Naive thymus-derived CD8-positive, alpha-beta T cell (primary cell): ENCODE results near the gene C16orf89. TPM values are rescaled to one million over a fixed set of nuclear protein-coding genes. Genes with fewer than 3 reads are reported as not detected.
A peak's percentile ranks its signal among the peaks of the same experiment; 100 is the strongest.

ENCODE experiments used
- ATAC-seq, 2 donors: fragments of 150-1000 bp; cut with Tn5 transposase in 1 of 2; sonication (Bioruptor Pico), chemical (Tn5 transposase) in 1 of 2; 1 replicate in 1 of 2; 2 replicates in 1 of 2; pipeline ENCODE4 v1.10.0; 2021; ENCODE audit warnings: mild to moderate bottlenecking in 2 of 2, moderate library complexity in 2 of 2
- POLR2A ChIA-PET: fragments of 350-600 bp; sonication (Branson Sonifier 250); formaldehyde crosslinking; loops from one replicate; lab custom pipeline; 2021; ENCODE audit warnings: antibody characterized with exemption; lab: Charles Lee
- DNase-seq, 10 donors: peaks; one replicate each; pipeline versions ENCODE4 v3.0.0 to v3.0.0-alpha.2; 2020 to 2022
- H3K27ac Mint-ChIP-seq, 10 donors: one replicate each; pipeline ENCODE4 v1.8.0; 2020 to 2022; ENCODE audit warnings: mild to moderate bottlenecking in 10 of 10, mixed read lengths in 10 of 10, moderate library complexity in 4 of 10, inconsistent platforms in 1 of 10
- H3K27me3 Mint-ChIP-seq, 5 donors: one replicate each; pipeline ENCODE4 v1.8.0; 2021 to 2022; ENCODE audit warnings: mixed read lengths in 5 of 5
- H3K36me3 Mint-ChIP-seq, 3 donors: one replicate each; pipeline ENCODE4 v1.8.0; 2020 to 2022; ENCODE audit warnings: mixed read lengths in 3 of 3, mild to moderate bottlenecking in 2 of 3, inconsistent platforms in 1 of 3
- H3K4me1 Mint-ChIP-seq, 4 donors: one replicate each; pipeline ENCODE4 v1.8.0; 2021 to 2022; ENCODE audit warnings: mixed read lengths in 4 of 4
- H3K4me3 Mint-ChIP-seq, 10 donors: one replicate each; pipeline ENCODE4 v1.8.0; 2020 to 2022; ENCODE audit warnings: mild to moderate bottlenecking in 10 of 10, mixed read lengths in 10 of 10, moderate library complexity in 6 of 10, inconsistent platforms in 1 of 10
- H3K9me3 Mint-ChIP-seq, 9 donors: one replicate each; pipeline ENCODE4 v1.8.0; 2020 to 2022; ENCODE audit warnings: mixed read lengths in 9 of 9, mild to moderate bottlenecking in 3 of 9, inconsistent platforms in 1 of 9, moderate library complexity in 1 of 9
- polyA plus RNA-seq, 3 donors: library from polyadenylated mRNA; unstranded; fragments of 300-500 nt; fragmentation: Illumina TruSeq; gene quantifications; one replicate each; pipeline ENCODE4 v1.2.3, GENCODE V29; 2021
- total RNA-seq, 8 experiments: library from RNA in 2 of 8; stranded (reverse) in 2 of 8; gene quantifications; one replicate each; pipeline ENCODE4 v1.2.3 and lab custom pipeline; 2021 to 2026

C16orf89 gene
- total and polyA plus RNA-seq, 5 experiments from 2014 or later: not detected

DNA sequence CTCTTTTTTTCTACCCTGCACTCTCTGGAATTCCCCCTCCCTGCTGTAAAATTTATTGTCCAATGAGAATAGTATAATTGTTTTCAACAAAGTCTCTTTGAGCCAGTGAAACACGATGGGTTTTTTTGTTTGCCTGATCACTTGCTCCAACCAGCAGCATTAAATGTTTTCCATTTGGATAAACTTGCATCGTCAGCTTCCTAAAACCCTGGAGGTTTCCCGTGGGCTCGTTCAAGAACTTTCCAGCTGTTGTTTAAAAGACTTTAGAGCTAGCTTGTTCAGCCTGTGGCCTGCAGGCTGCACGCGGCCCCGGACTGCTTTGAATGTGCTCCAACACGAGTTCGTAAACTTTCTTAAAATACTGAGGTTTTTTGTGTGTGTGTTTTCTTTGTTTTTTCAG, 47.0 kb downstream of the C16orf89 start:
- ATAC-seq (no peak), DNase-seq (no peak)
- no peaks in the 10 kb centered on the region for H3K36me3 Mint-ChIP-seq
- peaks cover 0 to 8% (median 2%) of the 10 kb centered on the region in 5 donors for H3K27me3 Mint-ChIP-seq
- no peaks in the 10 kb centered on the region for H3K9me3 Mint-ChIP-seq
- POLR2A ChIA-PET: no interaction called here
- H3K27ac Mint-ChIP-seq: no peak overlapping the region
- H3K4me1 Mint-ChIP-seq: no peaks in the 10 kb centered on the region
- H3K4me3 Mint-ChIP-seq: no peak overlapping the region

DNA sequence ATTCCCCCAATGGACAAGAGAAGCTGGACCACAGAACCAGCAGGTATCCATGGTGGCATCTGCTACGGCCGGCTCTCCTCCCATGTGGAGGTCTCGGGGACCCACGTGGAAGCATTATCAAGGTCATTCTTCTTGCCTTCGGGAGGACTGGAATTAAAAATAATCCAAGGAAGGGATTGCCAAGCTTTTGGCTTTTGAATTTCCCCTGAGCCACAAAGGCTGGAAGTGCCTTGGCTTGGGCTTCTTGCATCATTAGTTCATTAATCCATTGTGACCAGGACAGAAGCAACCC, 48.1 kb downstream of the C16orf89 start:
- Mint-ChIP-seq H3K4me3 (no peak overlapping the region), H3K4me1 (no peaks in the 10 kb centered on the region), H3K9me3 (no peaks in the 10 kb centered on the region), H3K36me3 (no peaks in the 10 kb centered on the region), H3K27me3 (peaks cover 0 to 8% (median 2%) of the 10 kb centered on the region in 5 donors), H3K27ac (no peak overlapping the region)
- DNase-seq (no peak), ATAC-seq (no peak)
- POLR2A ChIA-PET: no interaction called here

DNA sequence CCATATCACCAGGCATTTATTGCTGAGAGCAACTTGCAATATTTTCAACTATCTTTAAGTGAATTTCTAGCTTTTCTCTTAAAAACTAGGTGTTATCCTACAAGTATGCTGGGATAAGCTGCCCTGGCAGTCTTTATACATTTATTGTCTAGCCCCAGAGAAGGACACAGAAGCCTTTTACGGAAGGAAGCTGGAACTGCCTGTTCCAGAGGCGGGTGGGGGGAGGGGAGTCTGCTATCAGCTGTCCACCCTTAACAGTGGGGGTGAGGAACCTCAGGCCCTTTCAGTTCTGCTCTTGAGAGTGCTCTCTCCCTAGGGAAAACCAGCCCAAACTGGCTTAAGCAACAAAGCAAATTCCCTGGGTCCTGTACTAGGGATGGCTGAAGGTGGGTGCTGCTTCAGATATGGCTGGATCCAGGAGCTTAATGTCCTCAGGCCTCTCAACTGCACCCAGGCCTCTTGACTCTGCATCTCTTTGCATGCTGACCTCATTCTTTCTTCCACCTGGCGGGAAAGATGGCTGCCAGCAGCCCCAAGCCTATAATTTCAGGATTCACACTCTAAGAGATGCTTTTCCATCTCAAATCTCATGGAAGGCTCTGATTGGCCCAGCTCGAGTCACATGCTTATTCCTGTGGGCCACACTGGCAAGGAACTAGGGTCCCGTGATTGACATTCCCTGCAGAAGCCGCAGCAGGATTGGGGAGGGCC, 48.6 kb downstream of the C16orf89 start:
- no peaks in the 10 kb centered on the region for H3K9me3 Mint-ChIP-seq
- ATAC-seq (no peak), DNase-seq (no peak)
- H3K27ac Mint-ChIP-seq: no peak overlapping the region
- no peaks in the 10 kb centered on the region for H3K4me1 Mint-ChIP-seq
- no peaks in the 10 kb centered on the region for H3K36me3 Mint-ChIP-seq
- H3K4me3 Mint-ChIP-seq: no peak overlapping the region
- peaks cover 0 to 8% (median 2%) of the 10 kb centered on the region in 5 donors for H3K27me3 Mint-ChIP-seq
- POLR2A ChIA-PET: no interaction called here

DNA sequence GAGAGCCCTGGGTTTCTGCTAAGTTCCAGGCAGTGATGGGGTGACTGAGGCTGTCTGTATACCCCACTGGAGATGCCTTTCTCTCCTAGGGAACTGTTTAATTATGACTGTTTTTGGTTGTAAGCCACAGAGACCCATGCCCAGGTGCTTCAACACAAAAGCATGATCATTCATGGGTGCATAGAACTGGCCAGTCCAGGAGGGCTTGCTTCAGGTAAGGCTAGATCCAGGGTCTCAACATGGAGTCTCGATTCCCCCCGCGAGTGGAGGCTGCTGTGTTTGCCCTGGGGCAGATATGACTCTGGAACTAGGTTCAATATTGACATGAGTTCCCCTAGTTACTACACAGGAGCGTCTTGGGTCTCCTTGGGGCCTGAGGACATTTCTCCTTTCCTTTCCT, 49.9 kb downstream of the C16orf89 start:
- H3K4me3 Mint-ChIP-seq: no peak overlapping the region
- no peaks in the 10 kb centered on the region for H3K36me3 Mint-ChIP-seq

DNA sequence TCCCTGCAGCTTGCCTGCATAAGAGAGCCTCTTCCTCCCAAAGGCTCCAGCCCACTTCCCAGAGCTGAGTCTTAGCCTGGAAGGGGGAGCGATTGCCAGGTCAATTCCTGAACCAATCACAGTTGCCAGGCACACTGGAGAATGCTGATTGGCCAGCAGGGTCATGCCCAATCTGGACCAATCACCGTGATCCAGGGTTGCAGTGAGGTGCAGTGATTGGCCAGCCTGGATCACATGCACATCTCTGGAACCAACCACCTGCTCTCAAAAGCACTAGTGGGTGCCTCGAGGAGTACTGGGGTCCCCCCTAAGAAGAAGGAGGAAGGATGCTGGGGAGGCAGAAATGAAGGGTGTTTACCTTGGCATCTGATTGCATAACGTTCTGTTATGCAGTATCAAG, 50.4 kb downstream of the C16orf89 start:
- no peak for ATAC-seq

More for the DNA sequence above, 49.9 kb downstream of the C16orf89 start:
- no peak for ATAC-seq
- DNase-seq: no peak
- Mint-ChIP-seq H3K27me3 (peaks cover 2 to 7% (median 6%) of the 10 kb centered on the region in 5 donors), H3K4me1 (no peaks in the 10 kb centered on the region), H3K27ac (no peak overlapping the region), H3K9me3 (no peaks in the 10 kb centered on the region)
- POLR2A ChIA-PET: no interaction called here

DNA sequence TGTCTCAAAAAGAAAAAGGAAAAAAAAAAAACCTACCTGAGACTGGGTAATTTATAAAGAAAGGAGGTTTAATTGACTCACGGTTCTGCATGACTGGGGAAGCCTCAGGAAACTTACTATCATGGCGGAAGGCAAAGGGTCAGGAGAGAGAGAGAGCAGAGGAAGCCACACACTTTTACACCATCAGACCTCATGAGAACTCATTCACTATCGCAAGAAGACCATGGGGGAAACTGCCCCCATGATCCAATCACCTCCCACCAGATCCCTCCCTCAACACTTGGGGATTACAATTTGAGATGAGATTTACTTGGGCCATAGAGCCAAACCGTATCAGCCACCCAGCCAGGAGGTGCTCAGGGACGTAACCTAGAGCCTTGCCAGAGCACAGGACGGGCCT, 52.9 kb downstream of the C16orf89 start:
- DNase-seq: no peak
- Mint-ChIP-seq H3K4me3 (no peak overlapping the region), H3K4me1 (no peaks in the 10 kb centered on the region), H3K27ac (peak overlapping the region in 1 of 10 donors; percentile 1), H3K36me3 (no peaks in the 10 kb centered on the region), H3K27me3 (peaks cover 0 to 28% (median 13%) of the 10 kb centered on the region in 5 donors), H3K9me3 (no peaks in the 10 kb centered on the region)
- POLR2A ChIA-PET: interaction anchor here (0.6 kb wide), 1 partner anchor 90 kb away, joined by 4 read pairs; no protein-coding TSS in a partner anchor
- no peak for ATAC-seq

More for the DNA sequence above, 50.4 kb downstream of the C16orf89 start:
- DNase-seq: no peak
- H3K27me3 Mint-ChIP-seq: peaks cover 2 to 12% (median 11%) of the 10 kb centered on the region in 5 donors
- no peak overlapping the region for H3K27ac Mint-ChIP-seq
- POLR2A ChIA-PET: no interaction called here
- H3K4me1 Mint-ChIP-seq: no peaks in the 10 kb centered on the region
- H3K4me3 Mint-ChIP-seq: no peak overlapping the region
- no peaks in the 10 kb centered on the region for H3K36me3 Mint-ChIP-seq
- no peaks in the 10 kb centered on the region for H3K9me3 Mint-ChIP-seq

DNA sequence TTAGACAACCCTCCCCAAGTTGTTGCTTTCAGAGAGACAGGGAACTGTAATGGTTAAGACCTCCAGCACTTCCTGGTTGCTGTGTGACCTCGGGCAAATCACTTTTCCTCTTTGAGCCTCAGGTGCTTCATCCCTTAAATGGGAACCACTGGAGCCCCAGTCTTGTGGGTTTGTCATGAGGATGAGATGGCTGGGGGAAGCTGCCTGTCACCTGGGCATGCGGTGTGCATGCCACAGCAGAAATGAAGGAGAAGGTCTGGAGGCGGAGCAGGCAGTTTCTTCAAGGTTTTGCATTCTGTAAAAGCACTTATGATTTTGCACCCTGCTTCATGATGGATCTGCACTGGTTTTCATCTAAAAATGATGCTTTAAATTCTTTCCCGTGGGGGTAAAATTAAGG, 54.1 kb downstream of the C16orf89 start:
- Mint-ChIP-seq H3K27me3 (peaks cover 0 to 28% (median 13%) of the 10 kb centered on the region in 5 donors), H3K27ac (no peak overlapping the region), H3K36me3 (no peaks in the 10 kb centered on the region), H3K4me1 (no peaks in the 10 kb centered on the region), H3K4me3 (no peak overlapping the region), H3K9me3 (no peaks in the 10 kb centered on the region)
- POLR2A ChIA-PET: no interaction called here
- ATAC-seq (no peak), DNase-seq (no peak)

DNA sequence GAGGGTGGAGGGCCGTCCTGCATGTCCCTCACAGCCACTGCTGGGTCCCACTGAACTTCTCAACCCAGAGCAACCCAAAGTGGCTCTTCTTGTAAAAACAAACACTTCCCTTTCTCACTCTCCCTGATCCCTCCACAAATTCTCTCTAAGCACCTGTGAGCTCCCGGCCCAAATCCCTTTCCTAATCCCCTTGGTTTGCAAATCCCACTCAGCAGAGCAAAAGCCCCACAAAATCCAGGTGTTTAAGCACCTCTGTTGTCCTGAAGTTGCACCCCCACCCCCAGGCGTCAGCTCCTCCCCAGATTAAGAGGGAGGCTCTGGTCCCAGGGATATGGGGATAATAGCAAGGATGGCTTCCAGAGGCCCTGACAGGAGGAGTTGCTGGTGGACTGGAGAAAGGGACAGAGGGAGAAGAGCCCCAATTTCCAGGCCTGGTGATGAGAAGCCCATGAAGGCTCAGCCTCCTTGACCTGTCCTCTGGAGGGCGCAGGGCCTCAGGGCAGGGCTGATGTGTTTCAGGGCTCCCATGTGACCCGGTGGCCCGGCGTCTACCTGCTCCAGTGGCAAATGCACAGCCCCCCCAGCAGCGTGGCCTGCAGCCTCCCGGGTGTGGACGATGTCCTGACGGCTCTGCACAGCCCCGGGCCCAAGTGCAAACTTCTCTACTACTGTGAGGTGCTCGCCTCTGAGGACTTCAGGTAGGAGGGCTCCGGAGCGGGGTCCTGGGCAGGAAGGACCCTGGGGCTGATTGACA, 55.0 kb downstream of the C16orf89 start:
- ATAC-seq (no peak), DNase-seq (peak in 1 of 10 donors; percentile 63)
- POLR2A ChIA-PET: no interaction called here
- no peak overlapping the region for H3K27ac Mint-ChIP-seq
- H3K36me3 Mint-ChIP-seq: no peaks in the 10 kb centered on the region
- H3K27me3 Mint-ChIP-seq: peaks cover 0 to 28% (median 13%) of the 10 kb centered on the region in 5 donors
- H3K9me3 Mint-ChIP-seq: no peaks in the 10 kb centered on the region
- H3K4me1 Mint-ChIP-seq: no peaks in the 10 kb centered on the region
- no peak overlapping the region for H3K4me3 Mint-ChIP-seq

DNA sequence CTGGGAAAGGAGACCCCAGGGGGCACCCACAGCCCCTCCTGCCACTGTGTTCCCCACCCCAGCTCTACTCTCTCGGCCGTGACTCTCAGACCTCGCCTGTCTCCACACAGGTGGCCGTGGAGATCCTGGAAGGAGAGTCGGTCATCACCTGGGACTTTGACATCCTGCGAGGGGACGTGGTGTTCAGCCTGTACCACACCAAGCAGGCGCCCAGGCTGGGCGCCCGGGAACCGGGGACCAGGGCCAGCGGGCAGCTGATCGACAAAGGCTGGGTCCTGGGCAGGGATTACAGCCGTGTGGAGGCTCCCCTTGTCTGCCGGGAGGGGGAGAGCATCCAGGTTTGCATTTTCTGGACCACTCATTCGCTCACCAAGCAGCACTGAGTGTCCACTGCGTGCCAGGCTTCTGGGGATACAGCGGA, 57.4 kb downstream of the C16orf89 start:
- peak in 1 of 10 donors; percentile 56 for DNase-seq
- Mint-ChIP-seq H3K27me3 (peaks cover 0 to 37% (median 13%) of the 10 kb centered on the region in 5 donors), H3K27ac (peak overlapping the region in 1 of 10 donors; percentile 3), H3K4me1 (no peaks in the 10 kb centered on the region), H3K36me3 (no peaks in the 10 kb centered on the region), H3K4me3 (no peak overlapping the region), H3K9me3 (no peaks in the 10 kb centered on the region)
- POLR2A ChIA-PET: no interaction called here
- no peak for ATAC-seq

DNA sequence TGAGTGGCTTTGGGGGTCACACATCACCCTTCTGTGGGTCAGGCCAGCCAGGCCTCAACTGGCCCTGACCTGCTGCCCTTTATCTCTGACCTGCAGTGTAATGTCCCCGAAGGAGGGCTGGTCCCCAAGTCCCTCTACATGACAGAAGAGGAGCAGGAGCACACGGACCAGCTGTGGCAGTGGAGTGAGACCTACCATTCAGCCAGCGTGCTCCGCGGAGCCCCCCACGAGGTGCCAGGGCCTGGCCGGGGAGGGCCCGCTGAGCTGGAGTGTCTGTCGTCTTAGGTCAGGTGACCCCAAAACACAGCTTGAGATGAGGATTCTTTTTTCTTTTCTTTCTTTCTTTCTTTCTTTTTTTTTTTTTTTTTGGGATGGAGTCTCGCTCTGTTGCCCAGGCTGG, 58.5 kb downstream of the C16orf89 start:
- Mint-ChIP-seq H3K27ac (no peak overlapping the region), H3K4me3 (no peak overlapping the region), H3K36me3 (no peaks in the 10 kb centered on the region), H3K27me3 (peaks cover 0 to 37% (median 13%) of the 10 kb centered on the region in 5 donors), H3K4me1 (no peaks in the 10 kb centered on the region), H3K9me3 (no peaks in the 10 kb centered on the region)
- POLR2A ChIA-PET: no interaction called here
- no peak for DNase-seq
- ATAC-seq: no peak

DNA sequence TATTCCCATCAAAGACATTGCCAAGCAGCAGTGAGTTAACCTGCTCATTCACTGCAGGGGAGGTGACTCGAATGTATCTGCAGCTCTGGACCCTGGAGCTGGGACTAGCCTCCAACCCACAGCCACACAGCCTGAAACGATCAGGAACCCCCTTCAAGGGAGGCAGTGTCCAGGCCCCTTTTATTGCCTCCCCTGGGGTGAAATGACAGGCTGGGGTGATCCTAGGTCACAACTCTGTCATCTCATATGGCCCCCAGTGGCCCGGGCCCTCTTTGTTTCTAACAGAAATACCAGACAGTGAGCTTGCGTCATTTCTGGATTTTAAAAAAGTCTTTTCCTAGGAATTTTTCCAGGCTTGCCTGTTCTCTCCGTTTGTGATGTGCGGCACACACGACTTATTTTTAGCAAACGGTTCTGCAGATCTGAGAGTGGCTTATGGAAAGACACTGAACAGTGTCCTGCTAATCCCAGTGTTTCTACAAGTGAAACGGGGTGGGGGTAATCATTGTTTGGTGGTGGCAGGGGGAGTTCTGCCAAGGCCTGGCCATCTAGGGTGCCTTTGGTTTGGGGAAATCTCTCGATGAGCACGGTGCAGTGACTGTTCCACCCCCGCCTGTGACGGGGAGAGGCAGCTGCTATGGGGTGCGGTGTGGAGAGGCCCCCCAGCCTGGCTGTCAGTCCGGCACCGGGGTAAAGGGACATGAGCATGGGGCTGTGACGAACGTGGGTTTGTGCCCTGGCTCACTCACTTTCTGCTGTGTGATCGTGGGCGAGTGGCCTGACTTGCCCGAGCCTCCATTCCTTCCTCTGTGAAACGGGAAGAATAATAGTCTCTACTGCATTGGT, 59.2 kb downstream of the C16orf89 start:
- Mint-ChIP-seq H3K27me3 (peaks cover 0 to 36% (median 13%) of the 10 kb centered on the region in 5 donors), H3K36me3 (no peaks in the 10 kb centered on the region), H3K4me3 (no peak overlapping the region), H3K27ac (no peak overlapping the region), H3K9me3 (no peaks in the 10 kb centered on the region), H3K4me1 (no peaks in the 10 kb centered on the region)
- ATAC-seq: no peak
- peak in 1 of 10 donors; percentile 28 for DNase-seq
- POLR2A ChIA-PET: no interaction called here

DNA sequence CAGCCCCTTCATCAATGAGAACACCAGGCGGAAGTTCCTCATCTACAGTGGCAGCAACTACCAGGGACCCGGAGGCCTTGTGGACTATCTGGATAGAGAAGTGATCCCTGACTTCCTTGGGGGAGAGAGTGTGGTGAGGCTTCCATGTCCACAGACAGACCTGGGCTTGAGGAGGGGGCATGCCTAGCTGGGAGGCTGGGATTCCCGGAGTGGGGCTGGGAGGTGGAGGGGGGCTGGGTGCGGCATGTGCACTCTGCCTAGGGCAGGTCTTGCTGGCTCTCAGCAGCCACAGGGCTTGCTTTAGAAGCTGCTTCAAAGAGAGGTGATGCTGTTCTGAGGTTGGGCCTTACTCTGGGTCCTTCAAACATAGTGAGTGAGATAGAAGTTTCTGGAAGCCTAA, 59.8 kb downstream of the C16orf89 start:
- ATAC-seq (no peak), DNase-seq (peak in 1 of 10 donors; percentile 54)
- no peak overlapping the region for H3K27ac Mint-ChIP-seq
- H3K4me1 Mint-ChIP-seq: no peaks in the 10 kb centered on the region
- H3K4me3 Mint-ChIP-seq: no peak overlapping the region
- no peaks in the 10 kb centered on the region for H3K9me3 Mint-ChIP-seq
- H3K36me3 Mint-ChIP-seq: no peaks in the 10 kb centered on the region
- H3K27me3 Mint-ChIP-seq: peaks cover 0 to 31% (median 12%) of the 10 kb centered on the region in 5 donors
- POLR2A ChIA-PET: no interaction called here

DNA sequence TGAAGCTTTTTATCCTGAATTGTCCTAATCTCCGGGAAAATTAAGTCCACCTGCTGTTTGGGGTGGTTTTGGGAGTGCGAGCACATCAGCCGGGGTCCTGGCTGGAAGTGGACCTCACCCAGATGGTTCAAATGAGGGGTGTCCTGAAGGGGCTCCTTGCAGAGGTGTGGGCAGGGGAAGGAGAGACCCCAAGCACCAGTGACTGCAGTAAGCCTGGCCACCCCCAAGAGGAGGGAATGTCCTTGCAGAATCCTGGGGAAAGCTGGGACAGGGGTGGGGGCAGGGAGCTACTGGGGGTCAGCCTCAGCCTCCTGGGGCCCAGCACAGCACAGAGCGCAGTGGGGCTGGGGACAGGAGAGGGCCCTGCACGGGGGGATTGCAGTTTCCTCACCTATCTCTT, 61.4 kb downstream of the C16orf89 start:
- H3K36me3 Mint-ChIP-seq: no peaks in the 10 kb centered on the region
- peak overlapping the region in 1 of 10 donors; percentile 49 for H3K27ac Mint-ChIP-seq
- H3K27me3 Mint-ChIP-seq: peaks cover 0 to 16% (median 3%) of the 10 kb centered on the region in 5 donors
- H3K9me3 Mint-ChIP-seq: no peaks in the 10 kb centered on the region
- DNase-seq: no peak
- H3K4me1 Mint-ChIP-seq: no peaks in the 10 kb centered on the region
- H3K4me3 Mint-ChIP-seq: no peak overlapping the region
- POLR2A ChIA-PET: no interaction called here
- no peak for ATAC-seq
